ENCODE measurements around the gene MYL1.

Gene MYL1

DNA sequence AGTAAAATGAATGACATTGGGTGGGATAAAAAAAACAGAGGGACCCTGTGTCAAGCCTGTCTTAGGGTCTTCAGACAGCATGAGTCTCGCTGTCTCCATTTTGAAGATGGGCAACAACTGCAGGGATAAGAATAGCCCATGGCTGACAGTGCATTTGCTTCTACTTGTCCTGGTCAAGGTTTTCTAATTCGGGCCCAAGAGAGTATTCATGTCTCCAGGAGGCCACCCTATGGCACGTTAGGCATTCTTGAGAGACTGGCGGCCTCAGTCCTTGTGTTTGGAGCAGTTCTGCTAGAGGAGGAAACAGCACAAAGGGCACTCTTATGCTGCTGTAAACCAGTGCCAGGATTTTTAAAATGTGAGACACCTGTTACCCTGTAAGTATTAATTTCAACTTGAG, 9.5 kb upstream of the MYL1 start:
- TF ChIP-seq CTCF (IDR thresholded peaks at IDR 0.05; ENCODE audit: borderline replicate concordance, insufficient read depth, low read depth, low read length) = no peak

DNA sequence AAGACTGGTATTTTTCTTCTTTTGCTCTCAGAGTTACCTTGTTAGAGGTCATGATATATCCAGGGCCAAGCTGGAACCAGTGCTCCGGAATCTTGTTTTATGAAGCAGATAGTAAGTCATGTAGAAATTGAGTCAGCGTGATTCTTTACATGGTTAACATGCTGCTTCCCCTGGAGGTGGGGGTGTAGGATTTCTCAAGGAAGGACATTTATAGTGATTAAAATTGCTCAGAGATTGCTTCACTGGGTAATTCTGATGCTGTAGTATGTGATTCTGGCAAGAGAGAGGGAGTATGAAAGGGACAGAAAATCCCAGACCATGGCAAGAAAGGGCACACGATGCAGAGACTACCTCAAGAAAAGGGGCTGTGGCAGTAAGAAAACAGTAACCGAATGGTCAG, 8.0 kb upstream of the MYL1 start:
- no peak for TF ChIP-seq CTCF (IDR thresholded peaks at IDR 0.05; ENCODE audit: borderline replicate concordance, insufficient read depth, low read depth, low read length)
- H3K4me3 ChIP-seq (ENCODE audit: low read depth, low read length) = no peak overlapping the region

More for the DNA sequence above, 9.5 kb upstream of the MYL1 start:
- H3K4me3 ChIP-seq (ENCODE audit: low read depth, low read length) = no peak overlapping the region

- no peak overlapping the region for H3K4me3 ChIP-seq (ENCODE audit: low read depth, low read length)
- TF ChIP-seq CTCF (IDR thresholded peaks at IDR 0.05; ENCODE audit: borderline replicate concordance, insufficient read depth, low read depth, low read length) = no peak
These were observed 3.9 kb upstream of the MYL1 start for GRCh38 chr2:210318891-210319290.

- H3K4me3 ChIP-seq (ENCODE audit: low read depth, low read length) = no peak overlapping the region
- no peak for TF ChIP-seq CTCF (IDR thresholded peaks at IDR 0.05; ENCODE audit: borderline replicate concordance, insufficient read depth, low read depth, low read length)
These were observed 3.5 kb upstream of the MYL1 start for GRCh38 chr2:210318486-210318885.

GRCh38 chr2:210310550-210310949, 4.4 kb downstream of the MYL1 start:
- H3K4me3 ChIP-seq (ENCODE audit: low read depth, low read length) = no peak overlapping the region
- TF ChIP-seq CTCF (IDR thresholded peaks at IDR 0.05; ENCODE audit: borderline replicate concordance, insufficient read depth, low read depth, low read length) = no peak

DNA sequence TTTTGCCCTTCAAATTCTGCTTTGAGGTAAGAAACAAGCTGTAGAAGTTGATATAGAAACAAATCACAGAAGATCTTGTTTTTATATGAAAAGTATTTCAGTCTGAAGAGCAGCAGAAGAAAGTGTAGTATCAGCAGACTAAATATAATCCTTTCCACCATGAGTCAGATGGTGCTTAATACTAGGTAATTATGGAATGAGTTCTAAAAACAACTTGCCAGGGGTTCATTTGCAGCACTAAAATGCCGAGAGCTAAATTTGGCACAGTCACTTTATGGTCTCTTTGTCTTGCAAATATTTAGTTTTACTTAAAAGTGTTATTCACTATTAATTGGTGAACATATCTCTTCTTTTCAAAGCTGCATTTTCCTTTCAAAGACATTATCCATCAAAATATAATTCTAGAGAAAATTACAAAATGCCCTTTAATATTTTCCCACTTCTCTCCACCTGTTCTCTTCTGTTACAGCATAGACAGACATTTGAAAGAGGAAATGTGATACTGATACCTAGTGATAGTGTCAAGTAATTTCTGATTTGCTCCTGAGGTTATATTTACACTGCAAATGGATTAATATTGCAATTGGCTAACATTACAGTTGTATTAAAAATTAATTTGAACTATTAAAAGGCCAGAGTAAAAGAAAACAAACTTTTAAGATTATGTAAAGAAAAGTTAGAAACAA, 5.3 kb downstream of the MYL1 start:
- no peak for TF ChIP-seq CTCF (IDR thresholded peaks at IDR 0.05; ENCODE audit: borderline replicate concordance, insufficient read depth, low read depth, low read length)
- no peak overlapping the region for H3K4me3 ChIP-seq (ENCODE audit: low read depth, low read length)

GRCh38 chr2:210303498-210303897, 11.5 kb downstream of the MYL1 start:
- no peak for TF ChIP-seq CTCF (IDR thresholded peaks at IDR 0.05; ENCODE audit: borderline replicate concordance, insufficient read depth, low read depth, low read length)
- H3K4me3 ChIP-seq (ENCODE audit: low read depth, low read length) = no peak overlapping the region
